NCI-H2029 (cell line): ENCODE results near the gene GSG1L.

Experiments used
- DNase-seq: peaks from one replicate; lab custom pipeline; 2025; lab: John Stamatoyannopoulos, UW

The GSG1L gene

DNA sequence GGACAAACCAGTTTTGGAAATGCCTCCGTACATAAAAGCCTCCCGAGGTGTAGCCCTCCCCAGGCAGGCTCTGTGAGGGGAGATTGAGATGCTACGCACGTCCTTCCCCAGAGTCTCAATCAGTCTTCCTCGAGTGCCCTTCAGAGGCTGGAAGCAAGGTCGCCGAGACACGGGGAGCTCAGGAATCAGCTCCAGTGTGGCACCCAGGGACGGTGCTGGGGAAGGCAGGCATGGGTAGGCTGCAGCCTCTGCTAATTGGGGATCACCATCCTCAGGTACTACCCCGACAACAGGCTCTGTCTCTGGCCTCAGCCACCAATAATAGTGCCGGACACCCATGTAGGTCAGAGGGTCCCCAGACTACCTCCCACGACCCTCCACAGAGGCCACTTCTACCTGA is 28.1 kb upstream of the GSG1L start:
- no peak for DNase-seq

GRCh38 chr16:28090646-28091377 is 27.3 kb upstream of the GSG1L start:
- no peak for DNase-seq

- DNase-seq = no peak
These were observed 26.5 kb upstream of the GSG1L start for GRCh38 chr16:28089992-28090365.

DNA sequence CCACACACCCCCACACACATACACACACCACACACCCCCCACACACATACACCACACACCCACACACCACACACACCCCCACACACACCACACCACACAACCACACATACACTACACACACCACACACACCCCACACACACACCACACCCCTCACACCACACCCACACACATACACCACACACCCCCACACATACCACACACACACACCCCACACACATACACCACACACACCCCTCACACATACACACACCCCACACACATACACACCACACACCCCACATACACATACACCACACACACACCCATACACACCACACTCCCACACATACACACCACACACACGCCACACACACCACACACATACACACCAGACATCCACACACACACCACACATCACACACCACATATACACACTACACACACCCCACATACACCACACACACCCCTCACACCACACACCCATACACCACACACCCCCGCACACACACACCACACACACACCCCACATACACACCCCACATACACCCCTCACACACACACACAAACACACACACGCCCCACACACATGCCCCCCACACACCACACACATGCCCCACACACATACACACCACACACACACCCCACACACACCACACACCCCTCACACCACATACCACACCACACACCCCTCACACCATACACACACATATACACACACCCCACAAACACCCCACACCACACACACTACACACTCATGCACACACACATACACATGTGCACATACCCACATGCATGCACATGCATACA is 25.9 kb upstream of the GSG1L start:
- no peak for DNase-seq

DNA sequence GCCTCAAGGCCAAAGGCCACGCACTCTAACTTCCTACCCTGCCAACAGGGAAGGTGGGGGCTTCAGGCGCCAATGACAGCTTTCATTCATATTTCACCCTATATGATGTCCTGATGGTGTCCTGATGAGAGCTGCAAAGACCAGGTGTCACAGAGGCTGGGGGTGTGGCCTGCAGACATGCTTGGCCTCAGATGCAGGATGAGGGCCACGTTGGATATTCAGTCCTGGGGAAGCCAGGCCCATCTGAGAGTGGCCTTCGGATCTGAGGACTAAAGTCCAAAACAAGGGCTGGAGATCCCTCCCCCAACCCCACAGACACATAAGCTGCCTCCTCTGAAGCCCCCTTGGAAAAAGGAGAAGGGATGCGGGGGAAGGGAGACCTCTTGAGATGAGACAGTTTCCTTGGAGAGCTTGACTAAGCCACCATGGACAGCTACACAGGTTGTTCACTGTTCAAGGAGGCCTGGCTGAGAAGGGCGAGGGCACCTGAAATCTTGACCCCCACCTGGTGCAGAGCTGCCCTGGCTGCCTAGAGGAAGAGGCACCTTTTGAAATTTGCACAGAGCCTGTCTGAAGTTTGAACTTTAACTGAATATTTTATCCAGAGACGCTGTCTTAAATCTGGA is 24.3 kb upstream of the GSG1L start:
- no peak for DNase-seq

- no peak for DNase-seq
These were observed 23.7 kb upstream of the GSG1L start for GRCh38 chr16:28087140-28087660.

- DNase-seq = no peak
These were observed 22.9 kb upstream of the GSG1L start for GRCh38 chr16:28086186-28087139.

DNA sequence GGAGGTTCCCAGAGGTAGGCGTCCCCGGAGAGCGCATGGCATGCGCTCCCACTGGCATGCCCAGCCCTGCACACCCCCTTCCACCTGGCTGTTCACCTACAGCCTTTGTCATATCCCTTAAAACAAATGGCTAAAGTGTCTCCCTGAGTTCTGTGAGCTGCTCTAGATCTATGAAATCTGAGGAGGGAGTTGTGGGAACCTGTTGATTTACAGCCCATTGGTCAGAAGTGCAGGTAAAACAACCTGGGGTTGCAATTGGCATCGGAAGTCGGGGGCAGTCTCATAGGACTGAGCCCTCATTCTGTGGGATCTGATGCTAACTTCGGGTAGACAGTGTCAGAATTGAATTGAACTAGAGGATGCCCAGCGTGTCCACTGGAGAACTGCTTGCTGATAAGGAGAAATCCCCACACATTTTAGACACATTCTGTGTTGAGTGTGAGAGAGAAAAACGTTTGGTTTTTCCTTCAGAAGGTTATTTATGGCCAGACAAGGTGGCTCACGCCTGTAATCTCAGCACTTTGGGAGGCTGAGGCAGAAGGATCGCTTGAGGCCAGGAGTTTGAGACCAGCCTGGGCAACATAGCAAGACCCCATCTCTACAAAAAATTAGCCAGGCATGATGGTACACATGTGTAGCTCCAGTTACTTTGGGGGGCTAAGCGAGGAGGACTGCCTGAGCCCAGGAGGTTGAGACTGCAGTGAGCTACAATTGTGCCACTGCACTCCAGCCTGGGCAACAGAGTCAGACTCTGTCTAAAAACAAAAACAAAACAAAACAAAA is 22.1 kb upstream of the GSG1L start:
- no peak for DNase-seq

DNA sequence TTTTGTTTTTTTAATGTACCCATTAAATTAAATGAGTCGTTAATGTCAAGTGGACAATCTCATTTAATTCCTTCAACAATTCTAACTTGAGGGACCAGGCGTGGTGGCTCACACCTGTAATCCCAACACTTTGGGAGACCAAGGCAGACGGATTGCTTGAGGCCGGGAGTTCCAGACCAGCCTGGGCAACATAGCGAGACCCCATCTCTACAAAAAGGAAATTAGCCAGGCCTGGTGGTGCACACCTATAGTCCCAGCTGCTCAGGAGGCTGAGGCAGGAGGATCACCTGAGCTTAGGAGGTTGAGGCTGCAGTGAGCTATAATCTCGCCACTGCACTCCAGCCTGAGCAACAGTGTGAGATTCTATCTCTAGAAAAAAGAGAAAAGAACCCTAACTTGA is 20.7 kb upstream of the GSG1L start:
- DNase-seq = no peak

DNA sequence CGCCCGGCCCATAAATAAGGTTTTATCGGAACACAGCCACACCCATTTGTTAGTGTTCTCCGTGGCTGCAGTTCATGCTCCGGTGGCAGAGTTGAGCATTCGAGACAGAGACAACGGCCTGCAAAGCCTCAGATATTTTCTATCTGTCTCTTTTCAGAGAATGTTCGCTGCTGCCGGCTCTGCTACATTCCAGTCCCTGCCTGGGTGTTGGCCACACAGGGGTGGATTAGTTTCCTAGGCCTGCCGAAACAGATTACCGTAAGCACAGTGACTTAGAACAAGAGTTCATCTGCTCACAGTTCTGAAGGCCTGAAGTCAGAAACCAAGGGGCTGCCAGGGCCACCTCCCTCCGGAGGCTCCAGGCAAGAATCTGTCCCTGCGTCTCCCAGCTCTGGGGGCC is 19.1 kb upstream of the GSG1L start:
- no peak for DNase-seq

DNA sequence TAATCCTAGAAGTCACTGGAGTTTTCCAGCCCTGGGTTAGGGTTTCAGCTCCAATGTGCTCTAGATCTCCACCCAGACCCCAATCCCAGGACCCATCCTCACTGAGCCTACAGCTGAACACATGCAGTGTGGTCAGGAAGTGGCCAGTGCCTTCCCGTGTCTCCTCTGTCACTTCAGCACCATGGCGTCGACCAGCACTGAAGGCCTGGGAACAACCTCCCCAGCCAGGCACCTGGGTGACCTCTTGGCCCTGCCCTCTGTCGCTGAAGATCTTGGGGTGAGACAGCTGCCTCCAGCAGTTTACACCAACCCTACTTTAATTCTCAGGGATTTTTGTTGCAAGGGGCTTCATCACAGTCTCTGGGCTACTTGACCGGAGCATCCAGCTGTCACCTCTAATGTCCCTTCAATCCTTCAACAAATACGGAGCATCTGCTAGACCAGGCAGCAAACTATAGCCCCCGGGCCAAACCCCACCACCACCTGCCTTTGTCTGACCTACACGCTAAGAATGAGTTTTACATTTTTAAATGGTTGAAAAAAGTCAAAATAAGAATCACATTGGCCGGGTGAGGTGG is 18.0 kb upstream of the GSG1L start:
- DNase-seq = no peak

DNA sequence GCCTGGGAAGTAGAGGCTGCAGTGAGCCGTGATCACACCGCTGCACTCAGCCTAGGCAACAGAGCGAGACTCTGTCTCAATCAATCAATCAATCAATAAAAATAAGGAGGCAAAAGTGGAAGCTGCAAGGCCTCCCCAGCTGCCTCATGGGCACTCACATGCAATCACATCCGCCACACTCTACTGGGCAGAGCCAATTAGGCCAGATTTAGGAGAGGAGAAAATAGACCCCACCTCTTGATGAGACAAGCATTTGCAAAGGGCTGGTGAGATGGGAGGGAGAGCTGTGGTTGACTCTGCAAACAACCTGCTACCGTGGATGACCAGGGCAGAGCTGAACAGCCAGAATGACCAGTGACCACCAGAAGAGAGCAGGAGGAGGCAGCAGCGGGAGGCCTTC is 14.7 kb upstream of the GSG1L start:
- no peak for DNase-seq

GRCh38 chr16:28073836-28074235 is 10.3 kb upstream of the GSG1L start:
- DNase-seq = no peak

- no peak for DNase-seq
These were observed 8.6 kb upstream of the GSG1L start for GRCh38 chr16:28072087-28072486.

GRCh38 chr16:28069971-28070794 is 6.7 kb upstream of the GSG1L start:
- no peak for DNase-seq

DNA sequence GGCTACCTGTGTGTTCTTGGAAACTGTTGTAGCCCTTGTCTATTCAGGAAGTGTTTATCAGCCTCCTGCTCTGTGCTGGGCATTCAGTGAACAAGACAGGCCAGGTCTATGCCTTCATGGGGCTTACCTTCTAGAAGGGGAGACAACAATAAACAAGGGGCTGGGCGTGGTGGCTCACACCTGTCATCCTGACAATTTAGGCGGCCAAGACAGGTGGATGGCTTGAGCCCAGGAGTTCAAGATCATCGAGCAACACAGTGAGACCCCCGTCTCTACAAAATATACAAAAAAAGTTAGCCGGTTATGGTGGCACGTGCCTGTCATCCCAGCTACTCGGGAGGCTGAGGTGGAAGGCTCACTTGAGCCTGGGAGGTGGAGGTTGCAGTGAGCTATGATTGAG is 5.5 kb upstream of the GSG1L start:
- DNase-seq = no peak

- no peak for DNase-seq
These were observed 4.3 kb upstream of the GSG1L start for GRCh38 chr16:28067604-28068379.

DNA sequence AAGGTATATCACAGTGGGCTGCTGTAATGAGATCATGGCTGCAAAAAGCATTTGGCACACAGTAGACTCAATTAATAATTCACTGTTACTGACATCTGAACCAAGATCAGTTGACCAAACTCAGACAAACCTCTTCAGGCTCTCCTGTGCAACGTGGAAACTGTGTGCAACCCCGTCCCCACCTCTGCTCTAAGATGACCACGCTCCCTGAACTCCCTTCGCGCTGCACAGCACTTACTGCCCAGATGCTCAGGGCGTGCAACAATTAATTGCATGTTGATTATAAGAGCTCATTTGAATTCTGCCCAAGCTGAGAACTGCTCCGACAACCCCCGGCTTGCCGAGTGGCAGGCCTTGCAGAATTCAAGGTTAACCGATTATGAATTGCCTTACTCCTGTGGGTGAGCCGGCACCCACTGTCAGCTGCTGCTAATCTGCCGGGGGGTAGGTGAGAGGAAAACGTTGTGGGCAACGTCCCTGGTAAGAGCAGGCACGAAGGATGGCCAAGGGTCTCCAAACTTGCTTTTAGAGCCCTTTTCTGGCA is 1.3 kb upstream of the GSG1L start:
- DNase-seq = no peak

DNA sequence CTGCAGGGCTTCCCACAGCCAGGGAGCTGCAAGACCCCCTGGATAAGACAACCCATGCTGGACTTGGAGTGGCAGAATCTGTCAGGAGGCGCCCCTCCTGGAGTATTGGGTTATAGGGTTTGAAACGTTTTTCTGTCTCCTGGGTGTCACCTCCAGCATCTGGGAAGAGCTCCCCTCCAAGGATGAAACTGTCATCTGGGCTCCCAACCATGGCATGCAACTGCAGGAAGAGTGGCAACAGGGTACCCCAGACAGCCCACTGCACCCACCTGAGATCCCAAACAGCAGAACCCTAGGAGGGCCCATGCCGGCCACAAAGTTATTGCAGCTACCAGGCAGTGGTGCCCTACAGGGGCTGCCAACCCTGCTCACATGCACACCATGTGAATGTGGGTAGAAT is 636 bp upstream of the GSG1L start:
- DNase-seq = no peak
